Measurements from ENCODE around the gene APLNR. TPM values are rescaled to one million over a fixed set of nuclear protein-coding genes. Genes with fewer than 3 reads are reported as not detected.

The APLNR gene
- 0.17 TPM in 1 of 2 replicates, not detected in the other for total RNA-seq

DNA sequence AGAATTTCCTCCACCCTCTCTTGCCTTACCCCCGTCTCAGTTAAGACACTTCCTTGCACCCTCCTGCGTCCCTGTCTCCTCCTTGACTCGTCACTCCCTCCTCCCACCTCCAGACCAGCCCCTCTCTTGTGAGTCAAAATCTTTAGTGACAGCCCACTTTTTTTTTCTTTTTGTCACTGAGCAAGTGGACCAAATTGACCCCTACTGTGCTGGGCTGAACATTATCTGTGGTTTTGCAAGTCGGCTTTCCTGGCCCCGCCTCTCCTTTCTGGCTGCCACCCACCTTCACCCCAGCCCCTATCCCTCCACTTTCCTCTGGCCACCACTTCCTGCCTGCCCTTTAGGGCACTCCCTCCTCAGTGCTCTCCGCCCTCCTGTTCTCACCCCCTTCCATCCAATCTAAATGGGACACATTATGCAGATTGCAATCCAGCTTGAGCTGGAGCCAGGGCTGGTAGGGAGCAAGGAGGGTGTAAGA is at the start of gene APLNR:
APLNR (minus strand) TSS at position 47 of the 478 bp plus-strand sequence. CDS start 246 bp downstream, outside the sequence.

Other genes starting within 250 kb of the APLNR start
- not detected in 2 replicates for gene OR5AK2, start 248.3 kb downstream of the APLNR start, total RNA-seq
- not detected in 2 replicates for gene LRRC55, start 55.3 kb downstream of the APLNR start, total RNA-seq
- 114 and 171 TPM in 2 replicates for gene TNKS1BP1, start 87.7 kb upstream of the APLNR start, total RNA-seq
- gene SSRP1, start 98.6 kb upstream of the APLNR start, total RNA-seq = 49.0 and 92.8 TPM in 2 replicates
- not detected in 2 replicates for gene P2RX3, start 101.1 kb upstream of the APLNR start, total RNA-seq
- not detected in 2 replicates for gene PRG3, start 143.9 kb upstream of the APLNR start, total RNA-seq
- gene PRG2, start 153.4 kb upstream of the APLNR start, total RNA-seq = not detected in 2 replicates
- 48.4 and 77.2 TPM in 2 replicates for gene SLC43A3, start 189.9 kb upstream of the APLNR start, total RNA-seq
- gene RTN4RL2, start 223.3 kb upstream of the APLNR start, total RNA-seq = 0.33 TPM in 1 of 2 replicates, not detected in the other